ENCODE measurements around the gene MPRIP. TPM values are rescaled to one million over a fixed set of nuclear protein-coding genes. Genes with fewer than 3 reads are reported as not detected.

Gene MPRIP
- total and polyA plus RNA-seq, 2 of the 13 experiments (the other 11 are each of a cell fraction or from before 2014, with no cell fraction given): 50.2 to 52.4 TPM

- intact Hi-C loops (cut with micrococcal nuclease; ENCODE audit: unreplicated experiment): no loop called here
- DNase-seq (ENCODE audit: low spot score) (no peak), FAIRE-seq (no peak)
- TF ChIP-seq ZNF747 (CRISPR knock-in tag; IDR thresholded peaks at IDR 0.05; ENCODE audit: borderline replicate concordance) (no peak), EEA1 (CRISPR knock-in tag; IDR thresholded peaks at IDR 0.05; ENCODE audit: borderline replicate concordance) (no peak), ZNF543 (CRISPR knock-in tag; IDR thresholded peaks at IDR 0.05) (no peak), DBP (CRISPR knock-in tag; IDR thresholded peaks at IDR 0.05; ENCODE audit: not compliant biosample characterization) (no peak), ZNF136 (CRISPR knock-in tag; IDR thresholded peaks at IDR 0.05; ENCODE audit: low read depth) (no peak), HOMEZ (CRISPR knock-in tag; IDR thresholded peaks at IDR 0.05; ENCODE audit: low read depth) (no peak), SALL2 (CRISPR knock-in tag; IDR thresholded peaks at IDR 0.05) (no peak), ZNF761 (CRISPR knock-in tag; conservative IDR thresholded peaks at IDR 0.05) (no peak), HNF4G (IDR thresholded peaks at IDR 0.05; ENCODE audit: borderline replicate concordance, low read depth, low read length) (no peak), HNF4G (CRISPR knock-in tag; IDR thresholded peaks at IDR 0.05; ENCODE audit: borderline replicate concordance, low read depth) (no peak), KLF16 (CRISPR knock-in tag; IDR thresholded peaks at IDR 0.05) (no peak), ZNF678 (CRISPR knock-in tag; IDR thresholded peaks at IDR 0.05) (no peak), HDAC6 (IDR thresholded peaks at IDR 0.05; ENCODE audit: low read depth, low read length) (no peak), RARA (CRISPR knock-in tag; IDR thresholded peaks at IDR 0.05) (no peak), ZNF484 (CRISPR knock-in tag; IDR thresholded peaks at IDR 0.05; ENCODE audit: borderline replicate concordance, low read depth) (no peak)
- TF ChIP-seq, protein P1, sequence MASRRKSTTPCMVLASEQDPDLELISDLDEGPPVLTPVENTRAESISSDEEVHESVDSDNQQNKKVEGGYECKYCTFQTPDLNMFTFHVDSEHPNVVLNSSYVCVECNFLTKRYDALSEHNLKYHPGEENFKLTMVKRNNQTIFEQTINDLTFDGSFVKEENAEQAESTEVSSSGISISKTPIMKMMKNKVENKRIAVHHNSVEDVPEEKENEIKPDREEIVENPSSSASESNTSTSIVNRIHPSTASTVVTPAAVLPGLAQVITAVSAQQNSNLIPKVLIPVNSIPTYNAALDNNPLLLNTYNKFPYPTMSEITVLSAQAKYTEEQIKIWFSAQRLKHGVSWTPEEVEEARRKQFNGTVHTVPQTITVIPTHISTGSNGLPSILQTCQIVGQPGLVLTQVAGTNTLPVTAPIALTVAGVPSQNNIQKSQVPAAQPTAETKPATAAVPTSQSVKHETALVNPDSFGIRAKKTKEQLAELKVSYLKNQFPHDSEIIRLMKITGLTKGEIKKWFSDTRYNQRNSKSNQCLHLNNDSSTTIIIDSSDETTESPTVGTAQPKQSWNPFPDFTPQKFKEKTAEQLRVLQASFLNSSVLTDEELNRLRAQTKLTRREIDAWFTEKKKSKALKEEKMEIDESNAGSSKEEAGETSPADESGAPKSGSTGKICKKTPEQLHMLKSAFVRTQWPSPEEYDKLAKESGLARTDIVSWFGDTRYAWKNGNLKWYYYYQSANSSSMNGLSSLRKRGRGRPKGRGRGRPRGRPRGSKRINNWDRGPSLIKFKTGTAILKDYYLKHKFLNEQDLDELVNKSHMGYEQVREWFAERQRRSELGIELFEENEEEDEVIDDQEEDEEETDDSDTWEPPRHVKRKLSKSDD (CRISPR knock-in tag; IDR thresholded peaks at IDR 0.05; ENCODE audit: low read depth): no peak
- TF ChIP-seq, protein P2, sequence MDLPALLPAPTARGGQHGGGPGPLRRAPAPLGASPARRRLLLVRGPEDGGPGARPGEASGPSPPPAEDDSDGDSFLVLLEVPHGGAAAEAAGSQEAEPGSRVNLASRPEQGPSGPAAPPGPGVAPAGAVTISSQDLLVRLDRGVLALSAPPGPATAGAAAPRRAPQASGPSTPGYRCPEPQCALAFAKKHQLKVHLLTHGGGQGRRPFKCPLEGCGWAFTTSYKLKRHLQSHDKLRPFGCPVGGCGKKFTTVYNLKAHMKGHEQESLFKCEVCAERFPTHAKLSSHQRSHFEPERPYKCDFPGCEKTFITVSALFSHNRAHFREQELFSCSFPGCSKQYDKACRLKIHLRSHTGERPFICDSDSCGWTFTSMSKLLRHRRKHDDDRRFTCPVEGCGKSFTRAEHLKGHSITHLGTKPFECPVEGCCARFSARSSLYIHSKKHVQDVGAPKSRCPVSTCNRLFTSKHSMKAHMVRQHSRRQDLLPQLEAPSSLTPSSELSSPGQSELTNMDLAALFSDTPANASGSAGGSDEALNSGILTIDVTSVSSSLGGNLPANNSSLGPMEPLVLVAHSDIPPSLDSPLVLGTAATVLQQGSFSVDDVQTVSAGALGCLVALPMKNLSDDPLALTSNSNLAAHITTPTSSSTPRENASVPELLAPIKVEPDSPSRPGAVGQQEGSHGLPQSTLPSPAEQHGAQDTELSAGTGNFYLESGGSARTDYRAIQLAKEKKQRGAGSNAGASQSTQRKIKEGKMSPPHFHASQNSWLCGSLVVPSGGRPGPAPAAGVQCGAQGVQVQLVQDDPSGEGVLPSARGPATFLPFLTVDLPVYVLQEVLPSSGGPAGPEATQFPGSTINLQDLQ (CRISPR knock-in tag; IDR thresholded peaks at IDR 0.05): no peak
These were observed 154.5 kb downstream of the MPRIP start for GRCh38 chr17:17196776-17197175.

More at GRCh38 chr17:17196776-17197175, 154.5 kb downstream of the MPRIP start:
- no peak overlapping the region for H2AFZ ChIP-seq (ENCODE audit: low read length)
- no peak overlapping the region for H3K4me3 ChIP-seq (replicated peaks in 1 of 3; ENCODE audit: insufficient read depth in 1 of 3, low read depth in 2 of 3, low read length in 3 of 3)
- H3K27ac ChIP-seq (ENCODE audit: extremely low read length, insufficient read depth, low read length): no peak overlapping the region
- no peak overlapping the region for H3K4me2 ChIP-seq (ENCODE audit: low read depth, low read length)
- in situ Hi-C loops (cut with HindIII; ENCODE audit: extremely low pct_ligation_motif_present, low pct_unique_long_range_greater_than_20kb): no loop called here
- no peaks in the 10 kb centered on the region for H3K4me1 ChIP-seq (ENCODE audit: insufficient read depth, low read length)
- H3K9ac ChIP-seq (ENCODE audit: insufficient read depth, low read depth, low read length): no peak overlapping the region
- ChIA-PET CTCF (ENCODE audit: low intra/inter-chr PET ratio, low total read pairs) (no interaction called here), POLR2A (no interaction called here)
- H3K27me3 ChIP-seq (ENCODE audit: control insufficient read depth in 1 of 2, insufficient read depth in 2 of 2, low read length in 2 of 2): no peaks in the 10 kb centered on the region
- H3K79me2 ChIP-seq (ENCODE audit: insufficient read depth, low read length): peaks cover 2% of the 10 kb centered on the region
- peaks cover 5 to 6% of the 10 kb centered on the region in 2 experiments; a peak in 4 of 5 replicates for H3K36me3 ChIP-seq (replicated peaks in 1 of 2; ENCODE audit: control insufficient read depth in 1 of 2, insufficient read depth in 2 of 2, low read length in 2 of 2)
- no peaks in the 10 kb centered on the region for H4K20me1 ChIP-seq (ENCODE audit: insufficient read depth, low read length)
- ATAC-seq: no peak
- H3K9me3 ChIP-seq (ENCODE audit: low read length): no peaks in the 10 kb centered on the region
- no TSS peak for BruUV-seq (replicated peaks)
